HCT116 (cell line): ENCODE data around the gene PDE4DIP. TPM values are rescaled to one million over a fixed set of nuclear protein-coding genes. Genes with fewer than 3 reads are reported as not detected.
"Not testable (repeated sequence)": the region's sequence is repeated elsewhere in the genome, so short reads cannot be mapped to it uniquely, and the experiment has no call there.

ENCODE experiments used
- ATAC-seq: fragments of 200-7000 bp; cut with Tn5 transposase; 2 replicates; pipeline ENCODE4 v1.9.1; 2020; ENCODE audit warnings: mild to moderate bottlenecking, moderate library complexity
- BruUV-seq: library from RNA; stranded (reverse); fragments of 400-500 nt; replicated peaks from 2 replicates; lab custom pipeline; 2021; lab: Mats Ljungman, UMichigan
- CTCF ChIA-PET: fragments of 300-600 bp; sonication (Branson Sonifier 250); formaldehyde crosslinking; loops from one replicate; lab custom pipeline; 2021; ENCODE audit warnings: antibody characterized with exemption; lab: Charles Lee
- POLR2A ChIA-PET: fragments of 300-600, 350-600 bp; sonication (Branson Sonifier 250); formaldehyde crosslinking; loops from one replicate; lab custom pipeline; 2021; ENCODE audit warnings: antibody characterized with exemption; lab: Charles Lee
- RAD21 ChIA-PET, 2 experiments: fragments of 300-600 bp; sonication (Branson Sonifier 250); formaldehyde crosslinking; loops; one replicate each; lab custom pipeline; 2023; ENCODE audit warnings: low total read pairs in 2 of 2; ENCODE audit not compliant: uncharacterized antibody in 2 of 2, unreplicated experiment in 2 of 2, low non-redundant PET in 1 of 2; lab: Charles Lee
- DNase-seq: peaks from one replicate; pipeline ENCODE4 v3.0.0-alpha.2; 2010; ENCODE audit warnings: low read depth, low spot score
- H2AFZ ChIP-seq: fragments of 200-600 bp; shearing (Covaris generic), sonication (generic); 2 replicates; pipeline ENCODE4 v1.6.1; 2017; ENCODE audit warnings: low read depth, mixed run types, mixed read lengths, antibody characterized with exemption, low read length; ENCODE audit not compliant: poor library complexity, severe bottlenecking
- H3K27ac ChIP-seq: 2 replicates; pipeline ENCODE4 v1.5.1; 2012; ENCODE audit warnings: low read depth, low read length
- H3K27me3 ChIP-seq: fragments of 200-600 bp; sonication (generic); 2 replicates; pipeline ENCODE4 v1.6.1; 2016; ENCODE audit warnings: mixed run types, low read length, mixed read lengths; ENCODE audit not compliant: insufficient read depth
- H3K36me3 ChIP-seq, 2 experiments: fragments of 200-500 bp in 1 of 2; fragments of 200-600 bp in 1 of 2; sonication (Bioruptor generic) in 1 of 2; sonication (generic) in 1 of 2; 2 replicates each; pipeline versions ENCODE4 v1.5.1 to v1.6.1; 2014 to 2016; ENCODE audit warnings: low read length in 2 of 2, inconsistent platforms in 1 of 2, mixed read lengths in 1 of 2, mixed run types in 1 of 2; ENCODE audit not compliant: insufficient read depth in 2 of 2, control insufficient read depth in 1 of 2
- H3K4me1 ChIP-seq, 2 experiments: fragments of 200-600 bp in 1 of 2; sonication (generic) in 1 of 2; 2 replicates each; pipeline versions ENCODE4 v1.5.1 to v1.6.1; 2012 to 2017; ENCODE audit warnings: low read length in 2 of 2, inconsistent platforms in 1 of 2, mild to moderate bottlenecking in 1 of 2, mixed read lengths in 1 of 2, mixed run types in 1 of 2, moderate library complexity in 1 of 2; ENCODE audit not compliant: insufficient read depth in 2 of 2, control insufficient read depth in 1 of 2
- H3K4me2 ChIP-seq: fragments of 200-600 bp; sonication (generic); 2 replicates; pipeline ENCODE4 v1.6.1; 2017; ENCODE audit warnings: mixed run types, low read length, mixed read lengths
- H3K4me3 ChIP-seq, 2 experiments: fragments of 200-600 bp in 1 of 2; sonication (generic) in 1 of 2; replicated peaks in 1 of 2; 2 replicates each; pipeline ENCODE4 v1.5.1; 2011 to 2016; ENCODE audit warnings: low read length in 2 of 2, control low read depth in 1 of 2, low read depth in 1 of 2, mild to moderate bottlenecking in 1 of 2, mixed read lengths in 1 of 2, mixed run types in 1 of 2
- H3K79me2 ChIP-seq: fragments of 200-600 bp; sonication (generic); 2 replicates; pipeline ENCODE4 v1.6.1; 2017; ENCODE audit warnings: mild to moderate bottlenecking, mixed run types, low read length, moderate library complexity, mixed read lengths; ENCODE audit not compliant: insufficient read depth
- H3K9ac ChIP-seq: fragments of 200-600 bp; sonication (generic); 2 replicates; pipeline ENCODE4 v1.6.1; 2016; ENCODE audit warnings: low read length, mixed read lengths
- H3K9me2 ChIP-seq: fragments of 200-600 bp; sonication (generic), shearing (Covaris generic); 2 replicates; pipeline ENCODE4 v1.6.1; 2017; ENCODE audit warnings: mixed run types, mild to moderate bottlenecking, moderate library complexity; ENCODE audit not compliant: insufficient read depth
- H3K9me3 ChIP-seq, 2 experiments: fragments of 200-500 bp in 1 of 2; fragments of 200-600 bp in 1 of 2; sonication (Bioruptor generic) in 1 of 2; sonication (generic) in 1 of 2; 2 replicates each; pipeline ENCODE4 v1.6.1; 2014 to 2017; ENCODE audit warnings: low read length in 2 of 2, mixed read lengths in 2 of 2, inconsistent platforms in 1 of 2, low read depth in 1 of 2, mild to moderate bottlenecking in 1 of 2, mixed run types in 1 of 2, moderate library complexity in 1 of 2; ENCODE audit not compliant: control insufficient read depth in 1 of 2, insufficient read depth in 1 of 2
- H4K20me1 ChIP-seq: fragments of 200-600 bp; sonication (generic), shearing (Covaris generic); 2 replicates; pipeline ENCODE4 v1.6.1; 2017; ENCODE audit warnings: mixed run types, mild to moderate bottlenecking, moderate library complexity; ENCODE audit not compliant: insufficient read depth
- intact Hi-C: fragments of 100-400 bp; cut with micrococcal nuclease; formaldehyde crosslinking; loops from 2 replicates; pipeline ENCODE4 v1.10.0; 2022
- total RNA-seq: library from RNA; stranded (reverse); gene quantifications from one replicate; pipeline ENCODE4 v1.2.1, GENCODE V29; 2021; ENCODE audit not compliant: unreplicated experiment

Gene PDE4DIP
- total RNA-seq, 1 experiment from 2014 or later, result 16.3 TPM

DNA sequence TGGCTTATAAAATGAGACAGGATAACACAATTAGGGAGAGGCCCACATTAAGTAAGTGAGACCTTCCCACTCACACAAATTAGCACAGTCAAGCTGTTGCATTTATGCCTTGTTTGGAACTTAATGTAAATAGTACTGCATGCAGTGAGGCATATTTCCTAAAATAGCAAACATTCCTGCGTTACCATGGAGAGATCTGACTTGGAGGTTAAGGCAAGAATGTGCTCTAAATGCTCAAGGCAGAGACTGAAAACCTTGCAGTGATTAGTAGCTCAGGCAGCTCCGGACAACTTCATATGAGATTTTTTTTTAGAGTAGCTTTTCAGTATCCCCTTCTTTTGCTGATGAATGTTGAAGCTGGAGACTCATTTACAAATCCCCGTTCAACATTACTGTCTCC lies 98.7 kb downstream of the PDE4DIP start:
- H3K4me1 ChIP-seq, H3K9me2 ChIP-seq, RAD21 ChIA-PET, H3K27ac ChIP-seq, H3K9me3 ChIP-seq, H2AFZ ChIP-seq, H3K79me2 ChIP-seq, ATAC-seq, BruUV-seq, H3K36me3 ChIP-seq, CTCF ChIA-PET, H3K4me2 ChIP-seq, H4K20me1 ChIP-seq, intact Hi-C loops, POLR2A ChIA-PET, H3K27me3 ChIP-seq, H3K4me3 ChIP-seq, H3K9ac ChIP-seq, DNase-seq: not testable (repeated sequence)

DNA sequence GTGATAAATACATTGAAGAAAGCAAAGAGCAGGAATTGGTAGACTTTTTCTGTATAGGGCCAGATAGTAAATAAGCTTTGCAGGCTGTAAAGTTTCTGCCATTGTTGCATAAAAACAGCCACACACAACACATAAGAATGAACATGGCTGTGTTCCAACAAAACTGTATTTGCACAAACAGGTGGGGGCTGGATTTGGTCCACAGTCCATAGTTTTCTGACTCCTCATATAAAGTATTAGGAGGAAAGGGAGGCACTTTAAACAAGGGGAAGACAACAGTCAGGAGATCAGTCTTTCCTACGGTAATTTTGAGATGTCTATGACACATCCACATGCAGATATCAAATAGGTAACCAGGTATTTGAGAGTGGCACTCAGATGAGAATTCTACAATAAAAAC lies 100.9 kb downstream of the PDE4DIP start:
- intact Hi-C loops, POLR2A ChIA-PET, H3K9ac ChIP-seq, H3K4me3 ChIP-seq, ATAC-seq, RAD21 ChIA-PET, CTCF ChIA-PET, H3K27me3 ChIP-seq, H2AFZ ChIP-seq, H3K4me1 ChIP-seq, DNase-seq, H3K27ac ChIP-seq, BruUV-seq, H3K36me3 ChIP-seq, H3K9me3 ChIP-seq, H4K20me1 ChIP-seq, H3K9me2 ChIP-seq, H3K4me2 ChIP-seq, H3K79me2 ChIP-seq: not testable (repeated sequence)

DNA sequence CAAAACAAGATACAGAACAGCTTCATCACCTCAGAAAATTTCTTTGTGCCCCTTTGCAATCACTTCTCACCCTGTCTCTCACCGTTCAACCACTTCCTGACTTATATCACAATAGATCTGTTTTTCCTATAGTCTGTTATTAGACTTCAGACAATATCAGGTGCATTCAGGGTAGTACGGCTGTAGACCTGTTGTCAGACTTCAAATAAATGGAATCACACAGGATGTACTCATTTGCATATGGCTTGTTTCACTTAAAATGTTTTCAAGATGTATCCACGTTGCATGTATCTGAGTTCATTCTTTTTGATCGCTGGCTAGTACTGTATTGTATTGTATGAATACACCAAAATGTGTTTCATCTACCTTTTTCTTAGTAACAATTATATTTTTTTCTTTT lies 104.5 kb downstream of the PDE4DIP start:
- H3K36me3 ChIP-seq, POLR2A ChIA-PET, H3K4me3 ChIP-seq, intact Hi-C loops, ATAC-seq, H3K27me3 ChIP-seq, H3K9ac ChIP-seq, H4K20me1 ChIP-seq, DNase-seq, CTCF ChIA-PET, H3K4me2 ChIP-seq, BruUV-seq, RAD21 ChIA-PET, H3K4me1 ChIP-seq, H3K9me3 ChIP-seq, H3K79me2 ChIP-seq, H3K27ac ChIP-seq, H3K9me2 ChIP-seq, H2AFZ ChIP-seq: not testable (repeated sequence)
